NCI-H146 treated with DMSO at 0.1 percent for 48 hours (cell line): ENCODE results near the gene NOTCH4.

Source experiments
- DNase-seq: peaks from one replicate; lab custom pipeline; 2025; ENCODE audit not compliant: unreplicated experiment; lab: John Stamatoyannopoulos, UW

The NOTCH4 gene

DNA sequence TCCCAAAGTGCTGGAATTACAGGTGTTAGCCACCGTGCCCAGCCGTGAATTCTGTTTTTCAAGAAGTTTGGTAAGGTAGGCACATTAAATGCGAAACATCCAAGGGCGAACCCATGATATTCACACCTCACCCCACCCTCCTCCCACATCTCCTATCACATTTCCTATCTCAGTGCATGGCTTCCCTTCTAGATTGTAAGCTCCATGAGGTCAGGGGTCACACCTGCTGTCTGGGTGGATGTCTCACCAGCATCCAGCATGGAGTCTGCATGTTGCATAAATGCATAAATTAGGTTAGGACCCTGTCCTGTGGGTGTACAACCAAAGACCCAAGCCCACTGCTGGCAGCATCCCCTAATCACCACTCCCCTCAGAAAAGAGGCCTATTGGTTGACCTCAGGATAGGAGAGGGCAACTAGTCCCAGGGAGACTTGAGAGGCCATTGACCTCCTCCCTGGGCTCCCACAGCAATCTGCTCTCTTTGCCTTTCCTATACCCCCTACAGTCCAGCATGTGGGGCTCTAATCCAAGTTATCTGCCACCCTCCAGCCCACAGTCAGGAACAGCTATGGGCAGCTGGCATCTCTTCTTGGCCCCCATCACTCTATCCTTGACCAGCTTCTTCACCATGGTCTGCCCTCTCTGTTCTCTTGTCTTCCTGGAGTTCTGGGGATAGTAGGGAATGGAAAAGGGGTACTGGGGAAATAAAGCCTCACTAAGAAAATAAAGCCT lies 76.3 kb downstream of the NOTCH4 start:
- DNase-seq = no peak

GRCh38 chr6:32146687-32147086 lies 77.2 kb downstream of the NOTCH4 start:
- DNase-seq = no peak

DNA sequence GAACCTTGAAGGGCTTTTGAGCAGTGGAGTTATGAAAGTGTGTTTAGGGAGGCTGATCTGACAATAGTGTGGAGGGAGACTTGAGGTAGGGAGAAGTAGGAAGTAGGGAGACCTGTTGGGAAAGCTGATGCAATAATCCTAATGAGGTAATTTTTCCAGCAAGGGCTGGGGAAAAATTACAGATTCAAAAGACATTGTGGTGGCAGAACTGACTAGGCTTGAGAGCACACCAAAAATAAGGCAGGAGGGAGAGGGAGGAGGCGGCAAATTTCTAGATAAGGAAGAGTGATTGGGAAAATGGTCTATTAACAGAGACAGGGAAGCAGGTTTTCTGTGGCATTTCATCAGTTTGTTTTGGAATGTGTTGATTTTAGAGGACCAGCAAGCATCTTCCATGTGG lies 77.6 kb downstream of the NOTCH4 start:
- DNase-seq = no peak
